Globus pallidus (tissue), 1 donor: ENCODE results near the gene KIF12.
"Not testable (repeated sequence)": the region's sequence is repeated elsewhere in the genome, so short reads cannot be mapped to it uniquely, and the experiment has no call there.

Experiments used
- DNase-seq: peaks from one replicate; pipeline ENCODE4 v3.0.0-alpha.2; 2015; ENCODE audit warnings: low spot score

KIF12 gene

DNA sequence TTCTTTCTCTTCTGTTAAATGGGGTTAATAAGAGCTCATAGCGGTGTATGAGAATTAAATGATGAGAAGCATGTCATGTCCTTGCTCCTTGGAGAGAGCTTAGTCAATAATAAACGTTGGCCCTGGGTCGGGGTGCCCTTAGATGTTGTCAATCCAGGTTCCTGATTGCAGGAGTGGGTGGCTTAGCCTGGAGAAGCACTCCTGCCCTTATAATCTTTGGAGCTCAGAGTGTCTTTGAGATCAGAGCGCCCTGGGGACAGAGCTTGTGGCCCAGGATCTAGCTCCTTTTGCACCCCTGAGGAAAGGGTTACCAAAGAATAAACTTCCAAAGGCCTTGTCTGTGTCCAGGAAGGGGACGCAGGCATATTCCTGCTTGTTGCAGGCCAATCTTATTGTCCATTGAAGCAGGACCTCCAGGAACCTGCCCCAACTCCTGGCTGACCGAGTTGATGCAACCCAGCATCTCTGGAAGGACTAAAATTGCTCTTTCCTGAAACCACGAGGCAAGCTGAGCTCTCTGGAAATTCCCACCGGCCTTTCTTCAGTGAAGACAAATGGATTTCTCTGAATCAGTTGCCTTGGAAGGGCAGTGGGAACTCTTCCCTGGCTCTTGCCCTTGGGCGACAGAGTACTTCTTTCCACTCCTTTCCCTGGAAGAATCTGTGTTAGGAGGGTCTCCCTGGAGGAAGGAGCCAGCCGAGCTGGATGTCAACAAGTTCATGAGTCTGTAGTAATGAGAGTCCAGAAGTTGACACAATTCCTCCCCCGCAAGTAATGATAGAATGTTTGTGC, 14.6 kb downstream of the KIF12 start:
- no peak for DNase-seq

DNA sequence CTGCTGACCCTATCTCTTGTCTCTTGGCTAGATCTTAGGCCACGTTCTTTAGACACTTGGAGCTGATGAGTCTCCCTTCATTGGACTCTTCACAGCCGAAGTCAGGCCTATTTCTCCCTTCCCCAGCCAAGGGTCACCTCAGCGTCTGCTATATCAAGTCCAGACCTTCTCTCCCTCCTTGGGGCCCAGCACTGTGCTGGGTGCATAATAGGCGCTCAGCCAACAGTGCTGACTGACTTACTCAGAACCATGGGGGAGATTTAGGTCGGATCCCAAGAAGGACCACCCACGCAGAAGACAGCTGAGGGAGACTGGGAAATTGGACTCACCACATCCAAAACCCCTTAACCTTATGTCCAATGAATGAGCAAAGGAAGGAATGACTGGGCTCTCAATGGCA, 15.4 kb downstream of the KIF12 start:
- no peak for DNase-seq

DNA sequence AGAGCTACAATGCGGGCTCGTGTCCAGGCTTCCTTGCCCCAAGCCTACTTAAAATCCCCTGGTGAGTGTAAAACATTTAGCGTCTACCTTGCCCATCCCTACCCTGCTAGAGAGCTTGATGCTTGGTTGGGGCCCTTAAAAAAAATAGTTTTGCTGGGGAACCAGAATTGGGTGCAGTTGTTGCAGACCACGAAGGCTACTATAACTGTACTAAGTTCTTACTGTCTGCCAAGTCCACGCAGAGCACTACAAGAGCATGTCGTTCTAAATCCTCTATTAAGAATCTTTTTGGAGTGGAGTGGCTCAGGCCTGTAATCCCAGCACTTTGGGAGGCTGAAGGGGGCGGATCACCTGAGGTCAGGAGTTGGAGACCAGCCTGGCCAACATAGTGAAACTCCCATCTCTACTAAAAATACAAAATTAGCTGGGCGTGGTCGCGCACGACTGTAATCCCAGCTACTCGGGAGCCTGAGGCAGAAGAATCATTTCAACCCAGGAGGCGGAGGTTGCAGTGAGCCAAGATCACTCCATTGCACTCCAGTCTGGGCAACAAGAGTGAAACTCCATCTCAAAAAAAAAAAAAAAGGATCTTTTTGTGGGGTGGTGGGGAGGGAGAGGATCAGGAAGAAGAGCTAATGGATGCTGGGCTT, 16.2 kb downstream of the KIF12 start:
- not testable (repeated sequence) for DNase-seq

DNA sequence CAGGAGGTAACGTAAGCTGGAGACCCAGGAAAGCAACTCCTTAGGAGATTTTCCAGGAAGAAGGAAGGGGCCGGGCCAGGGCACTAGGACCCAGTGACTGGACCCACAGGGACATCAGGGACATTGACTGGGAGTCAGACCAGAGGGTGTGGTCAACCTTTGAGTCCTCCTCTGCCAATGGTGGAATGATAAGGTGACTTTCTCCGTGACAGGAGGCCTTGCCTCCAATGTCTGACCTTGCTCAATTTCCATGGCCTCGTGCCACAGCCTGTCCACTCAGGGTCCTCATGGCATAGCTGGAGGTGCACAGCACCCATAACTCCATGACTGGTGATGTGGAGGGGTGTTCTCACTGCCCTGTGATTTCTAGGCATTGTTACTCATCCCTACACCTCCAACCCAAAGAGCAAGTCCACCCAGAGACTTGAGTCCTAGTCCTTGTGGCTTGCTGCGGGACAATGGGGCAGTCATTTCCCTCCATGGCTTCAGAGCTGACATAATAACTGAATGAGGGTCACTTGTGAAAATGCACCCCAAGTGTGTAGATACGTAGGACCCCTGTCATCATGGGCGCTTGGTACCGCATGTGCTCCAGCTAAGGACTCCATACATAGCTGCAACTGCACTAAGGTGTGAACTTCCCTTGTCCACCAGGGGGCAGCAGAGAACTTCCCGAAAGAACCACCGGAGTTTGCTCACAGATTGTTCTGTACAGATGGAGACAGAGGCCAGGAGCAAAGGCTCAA, 16.9 kb downstream of the KIF12 start:
- peak; percentile 81 for DNase-seq

DNA sequence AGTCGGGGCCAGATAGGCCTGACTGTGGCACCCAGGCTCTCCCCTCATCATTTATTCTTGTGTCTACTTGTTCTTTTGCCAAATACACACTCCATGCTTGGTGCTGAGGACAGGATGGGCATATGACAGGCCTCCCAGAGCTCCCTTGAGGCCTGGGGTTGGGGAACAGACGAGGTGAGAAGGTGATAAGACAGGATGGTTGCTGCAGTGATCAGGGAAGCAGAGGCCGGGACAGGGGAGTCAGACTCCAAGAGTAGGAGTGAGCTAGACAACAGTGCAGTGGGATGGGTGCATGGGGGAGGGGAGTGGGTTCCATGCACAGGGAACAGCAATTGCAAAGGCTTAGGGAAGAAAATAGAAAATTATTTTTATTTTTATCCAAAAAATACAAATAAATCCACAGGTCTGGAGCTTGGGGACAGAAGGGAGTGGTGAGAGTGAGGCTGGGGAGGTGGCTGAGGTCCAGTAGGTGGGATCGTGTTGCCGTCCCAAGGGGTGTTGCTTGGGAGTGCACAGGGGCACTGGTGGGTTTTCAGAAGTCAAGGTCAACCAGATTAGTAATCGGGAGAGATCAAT, 17.6 kb downstream of the KIF12 start:
- no peak for DNase-seq

DNA sequence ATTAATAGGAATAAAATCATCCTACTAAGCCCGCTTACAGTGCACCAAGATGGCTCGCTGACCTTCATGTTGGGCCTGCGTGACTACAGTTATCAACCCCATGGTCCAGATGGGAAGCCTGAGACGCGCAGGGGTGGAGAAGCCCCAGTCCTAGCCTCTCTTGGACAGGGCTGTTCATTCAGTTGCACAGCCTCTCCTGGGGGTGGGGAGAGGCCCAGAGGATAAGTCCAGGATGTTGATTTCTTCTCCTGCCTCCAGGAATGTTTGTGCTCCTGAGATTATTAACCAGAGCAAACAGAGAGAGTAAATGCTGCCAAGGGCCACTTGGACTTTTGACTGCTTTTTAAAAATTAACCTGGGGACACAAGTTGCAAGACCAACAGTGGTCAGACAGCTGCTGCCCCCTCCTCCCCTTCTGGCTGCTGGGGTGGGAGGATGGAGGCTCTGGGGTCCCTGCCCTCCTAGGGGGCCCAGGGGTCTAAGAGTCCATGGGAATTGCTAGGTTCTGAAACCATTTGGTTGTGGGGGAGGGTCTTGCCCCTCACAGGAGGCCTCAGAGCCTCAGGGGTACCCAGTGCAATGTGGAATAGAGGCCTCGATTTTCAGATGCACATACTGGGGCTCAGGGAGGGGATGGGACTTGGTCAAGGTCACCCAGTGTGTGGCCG, 18.2 kb downstream of the KIF12 start:
- DNase-seq = no peak

DNA sequence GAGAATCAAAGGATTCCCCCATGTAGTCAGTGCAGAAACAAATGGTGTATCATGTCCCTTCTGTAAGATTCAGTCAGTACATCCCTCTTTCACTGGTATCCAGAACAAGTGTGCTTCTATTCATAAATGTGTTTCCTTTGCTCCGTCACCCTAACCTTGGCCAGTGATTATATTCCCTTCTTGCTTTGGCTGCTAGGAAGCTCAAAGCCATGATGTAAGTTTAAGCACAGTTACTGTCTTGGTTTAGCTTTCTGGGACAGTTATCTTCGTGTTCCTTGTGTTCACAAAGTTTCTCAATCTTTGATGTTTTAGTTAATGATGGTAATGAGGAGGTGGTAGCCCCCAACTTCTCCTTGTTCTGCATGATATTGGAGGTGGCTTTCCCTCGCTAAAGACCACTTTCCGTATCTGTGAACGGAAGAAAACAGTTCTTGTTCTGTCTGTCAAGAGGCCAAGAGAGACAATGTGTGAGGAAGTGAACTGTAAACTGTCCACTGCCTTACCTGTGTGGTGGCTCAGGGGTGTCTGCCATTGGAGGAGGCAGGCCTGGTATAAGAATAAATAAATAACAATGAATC, 18.8 kb downstream of the KIF12 start:
- DNase-seq = no peak

DNA sequence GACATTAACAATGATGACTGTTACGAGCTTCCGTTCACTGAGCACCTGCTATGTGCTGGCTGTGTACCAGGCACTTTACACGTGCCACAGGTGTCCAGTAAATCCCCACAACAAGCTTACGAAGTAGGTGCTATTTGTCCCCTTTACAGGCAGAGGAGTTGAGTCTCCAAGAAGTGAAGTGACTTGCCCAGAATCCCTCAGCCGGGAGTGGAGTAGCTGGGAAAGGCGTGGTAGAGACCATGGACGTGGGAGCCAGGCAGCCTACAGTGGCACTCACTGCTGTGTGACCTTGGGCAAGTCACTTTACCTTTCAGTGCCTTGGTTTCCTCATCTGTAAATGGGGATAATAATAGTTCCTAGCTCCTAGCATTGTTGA, 20.3 kb downstream of the KIF12 start:
- DNase-seq = no peak

DNA sequence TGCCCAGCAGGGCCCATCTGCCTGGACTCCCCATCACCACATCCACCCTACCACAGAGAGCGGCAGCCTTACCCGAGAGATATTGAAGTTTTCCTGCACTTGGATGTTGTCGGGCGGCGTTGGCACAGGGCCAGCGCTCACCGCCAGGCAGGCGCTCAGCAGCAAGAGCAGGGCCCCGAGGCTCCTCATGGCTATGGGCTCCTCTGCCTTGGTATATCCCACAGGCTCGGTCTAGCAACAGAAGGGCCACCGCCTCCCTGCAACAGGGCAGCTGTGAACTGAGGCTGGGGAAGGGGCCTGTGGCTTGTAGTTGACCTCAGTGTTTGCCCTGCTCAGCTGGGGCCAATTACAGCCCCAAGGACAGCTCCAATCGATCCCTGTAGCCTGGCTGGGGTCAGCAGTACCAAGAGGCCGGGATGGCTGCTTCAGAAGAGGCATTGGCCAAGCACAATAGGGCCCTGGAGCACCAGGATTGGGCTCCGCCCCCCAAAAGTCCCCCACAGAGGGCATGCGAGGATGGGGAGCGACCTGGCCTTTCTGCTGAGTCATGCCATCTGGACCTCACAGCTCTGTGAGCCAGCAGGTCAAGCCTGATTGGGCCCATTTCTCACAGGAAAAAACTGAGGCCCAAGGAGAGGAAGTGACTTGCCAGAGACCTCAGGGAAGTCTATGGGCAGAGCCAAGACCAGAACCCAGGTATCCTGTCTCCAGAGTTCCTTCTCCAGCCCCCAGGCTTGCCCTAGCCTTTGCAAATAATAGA, 20.9 kb downstream of the KIF12 start, which contains the start of gene AMBP:
TSS of gene AMBP (minus strand) at position 280 of the 760 bp plus-strand sequence. CDS start at position 189, 91 bp downstream.
- DNase-seq = no peak

DNA sequence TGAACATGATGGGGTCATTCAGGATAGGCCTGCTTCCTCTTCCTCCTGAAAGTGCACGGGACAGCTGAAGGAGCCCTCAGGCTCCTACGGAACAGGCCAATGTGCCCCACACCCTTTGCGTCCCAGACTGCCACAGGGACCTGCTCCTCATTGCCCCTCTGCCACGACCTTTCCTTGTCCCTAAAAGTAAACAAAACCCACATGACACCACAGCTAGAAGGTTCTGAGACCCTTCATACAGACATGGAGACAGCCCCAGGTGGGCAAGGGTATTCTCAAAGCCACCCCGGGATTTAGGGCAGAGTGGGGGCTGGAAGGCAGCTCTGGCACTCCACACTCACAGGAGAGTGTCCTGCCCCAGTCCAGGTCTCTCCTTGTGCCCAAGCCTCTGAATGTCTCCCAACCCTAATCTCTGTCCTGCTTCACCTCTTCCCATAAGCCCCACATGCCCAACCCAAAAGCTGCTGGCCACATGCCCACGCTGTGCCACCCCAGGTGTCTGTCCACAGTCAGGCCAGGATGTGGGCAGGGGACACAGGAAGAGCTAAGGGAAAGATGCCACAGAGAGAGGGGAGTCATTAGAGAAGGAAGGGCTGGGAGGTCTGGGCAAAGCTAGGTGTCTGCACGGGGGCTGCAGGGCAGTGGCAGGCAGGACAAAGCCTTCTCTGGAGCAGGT, 21.8 kb downstream of the KIF12 start:
- no peak for DNase-seq

DNA sequence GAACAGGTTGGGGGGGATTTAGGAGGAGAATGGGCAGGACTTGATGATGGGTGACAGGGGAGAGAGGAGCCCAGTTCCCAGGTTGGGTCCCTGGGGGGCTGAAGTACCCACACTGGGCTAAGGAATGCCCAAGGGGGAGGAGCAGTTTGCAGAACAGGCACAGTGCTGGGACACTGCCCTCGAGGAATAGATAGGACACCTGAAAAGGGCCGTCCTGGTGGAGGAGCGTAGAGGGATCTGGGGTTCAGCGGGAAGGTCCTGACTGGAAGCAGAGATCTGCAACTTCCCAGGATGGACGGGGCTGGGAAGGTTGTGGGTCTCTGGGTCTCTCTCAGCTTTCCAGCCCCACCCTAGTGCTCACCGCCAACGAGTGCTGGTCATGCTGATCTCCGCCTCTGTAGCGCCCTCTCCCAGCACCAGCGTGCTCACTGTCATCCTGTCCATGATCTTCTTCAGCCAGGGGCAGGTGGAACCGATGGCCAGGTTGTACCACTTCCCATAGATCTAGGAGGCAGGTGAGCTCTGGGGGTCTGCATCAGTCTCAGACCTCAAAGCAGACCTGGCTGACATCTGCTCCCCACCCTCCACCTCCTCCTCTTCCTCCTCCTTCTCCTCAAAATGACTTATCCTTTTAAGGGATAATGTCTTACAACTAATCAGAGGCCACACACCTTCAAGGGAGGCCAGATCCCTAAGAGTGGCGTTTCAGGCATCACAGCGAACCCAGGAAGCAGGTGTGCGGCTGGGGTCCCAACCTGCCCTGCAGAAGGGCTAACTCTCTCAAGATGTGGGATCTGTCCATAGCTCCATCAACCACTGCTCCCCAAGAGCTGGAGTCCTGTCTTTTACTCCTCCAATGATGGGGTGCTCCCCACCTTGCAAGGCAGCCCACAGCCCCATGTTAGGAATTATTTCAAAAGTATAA, 22.6 kb downstream of the KIF12 start:
- DNase-seq = no peak

DNA sequence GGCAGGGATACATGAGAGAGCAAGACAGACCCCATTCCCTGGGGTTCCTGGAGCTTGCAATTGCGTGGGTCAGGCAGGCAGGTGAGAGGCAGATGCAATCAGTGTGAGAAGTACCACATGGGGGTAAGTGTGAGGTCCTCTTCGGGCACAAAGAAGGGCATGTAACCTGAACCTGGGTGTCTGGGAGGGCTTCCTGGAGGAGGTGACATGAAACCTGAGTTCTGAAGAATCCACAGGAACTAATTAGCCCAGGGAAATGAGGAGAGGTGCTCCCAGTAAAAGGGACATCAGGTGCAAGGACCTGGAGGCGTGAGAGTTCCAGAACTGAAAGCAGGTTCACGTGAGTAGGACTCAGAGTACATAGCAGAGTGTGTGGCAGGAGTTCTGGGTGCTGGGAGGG, 23.5 kb downstream of the KIF12 start:
- DNase-seq = no peak

DNA sequence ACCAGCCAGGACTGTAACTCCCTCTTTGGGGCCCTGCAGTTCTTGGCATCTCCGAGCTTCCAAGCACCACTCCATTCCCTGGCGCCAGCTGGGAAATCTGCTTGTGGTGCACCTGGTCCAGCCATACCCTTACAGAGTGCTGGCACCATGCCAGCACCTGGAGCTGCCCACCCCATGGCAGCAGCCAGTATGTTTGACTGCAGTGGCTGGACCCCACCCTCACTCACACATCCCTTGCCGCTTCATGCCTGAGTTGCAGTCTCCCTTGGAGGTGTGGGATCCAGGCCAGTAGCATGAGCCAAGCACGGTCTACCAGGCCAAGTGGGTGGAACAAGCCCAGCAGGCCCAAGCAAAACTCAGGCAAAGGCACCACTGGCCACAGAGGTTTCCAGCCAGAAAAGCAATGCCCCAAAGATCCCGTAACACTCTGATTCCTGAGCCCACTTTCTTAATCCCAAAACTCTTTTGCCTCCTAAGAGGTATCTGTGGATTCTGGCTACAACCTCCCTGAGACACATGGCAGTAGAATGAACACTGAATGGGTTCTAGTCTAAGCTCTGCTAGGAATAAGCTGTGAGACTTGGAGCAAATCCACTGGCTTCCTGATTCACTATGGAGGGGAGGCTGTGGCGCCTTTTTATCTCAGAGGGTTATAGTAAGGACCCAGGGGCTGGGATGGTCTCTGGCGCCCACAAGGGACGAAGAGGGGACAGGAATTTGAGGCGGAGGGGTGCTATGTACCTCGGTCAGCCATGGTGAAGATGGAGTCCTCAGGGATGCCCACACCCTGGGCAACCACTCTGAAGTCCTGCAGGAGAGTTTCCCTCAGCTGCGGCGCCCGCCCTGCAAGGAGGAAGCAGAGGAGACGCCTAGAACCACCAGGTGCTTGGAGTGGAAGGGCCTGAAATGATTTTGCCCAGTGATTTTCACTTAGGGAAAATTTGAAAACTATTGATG, 26.6 kb downstream of the KIF12 start:
- DNase-seq = peak; percentile 21

DNA sequence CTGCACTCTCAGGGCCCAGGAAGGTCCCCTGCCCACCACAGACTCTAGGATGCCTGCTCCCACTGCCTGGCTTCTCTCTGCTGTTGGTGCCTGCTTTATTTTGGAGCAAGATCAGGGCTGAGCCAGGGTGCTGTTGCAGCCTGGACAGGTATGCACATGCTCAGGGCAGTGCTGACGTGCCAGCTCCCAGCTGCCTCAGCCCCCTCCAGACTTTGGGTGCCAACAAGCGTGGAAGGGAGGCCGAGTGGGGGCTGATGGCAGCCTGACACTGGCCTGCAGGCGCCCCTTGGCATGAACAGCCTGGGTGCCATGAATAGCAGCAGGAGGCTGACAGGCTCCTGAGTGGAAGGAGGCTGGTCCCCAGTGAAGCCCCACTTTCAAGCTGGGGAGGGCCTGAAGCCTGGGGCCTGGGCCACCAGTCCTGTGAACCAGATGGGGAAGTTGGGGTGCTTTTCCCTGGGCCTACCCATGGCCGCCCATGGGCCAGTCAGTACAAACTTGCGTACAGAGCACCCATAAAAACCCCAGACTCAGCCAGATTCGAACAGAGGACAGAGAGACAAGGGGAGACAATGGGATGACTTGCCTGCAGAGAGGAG, 27.8 kb downstream of the KIF12 start:
- no peak for DNase-seq

DNA sequence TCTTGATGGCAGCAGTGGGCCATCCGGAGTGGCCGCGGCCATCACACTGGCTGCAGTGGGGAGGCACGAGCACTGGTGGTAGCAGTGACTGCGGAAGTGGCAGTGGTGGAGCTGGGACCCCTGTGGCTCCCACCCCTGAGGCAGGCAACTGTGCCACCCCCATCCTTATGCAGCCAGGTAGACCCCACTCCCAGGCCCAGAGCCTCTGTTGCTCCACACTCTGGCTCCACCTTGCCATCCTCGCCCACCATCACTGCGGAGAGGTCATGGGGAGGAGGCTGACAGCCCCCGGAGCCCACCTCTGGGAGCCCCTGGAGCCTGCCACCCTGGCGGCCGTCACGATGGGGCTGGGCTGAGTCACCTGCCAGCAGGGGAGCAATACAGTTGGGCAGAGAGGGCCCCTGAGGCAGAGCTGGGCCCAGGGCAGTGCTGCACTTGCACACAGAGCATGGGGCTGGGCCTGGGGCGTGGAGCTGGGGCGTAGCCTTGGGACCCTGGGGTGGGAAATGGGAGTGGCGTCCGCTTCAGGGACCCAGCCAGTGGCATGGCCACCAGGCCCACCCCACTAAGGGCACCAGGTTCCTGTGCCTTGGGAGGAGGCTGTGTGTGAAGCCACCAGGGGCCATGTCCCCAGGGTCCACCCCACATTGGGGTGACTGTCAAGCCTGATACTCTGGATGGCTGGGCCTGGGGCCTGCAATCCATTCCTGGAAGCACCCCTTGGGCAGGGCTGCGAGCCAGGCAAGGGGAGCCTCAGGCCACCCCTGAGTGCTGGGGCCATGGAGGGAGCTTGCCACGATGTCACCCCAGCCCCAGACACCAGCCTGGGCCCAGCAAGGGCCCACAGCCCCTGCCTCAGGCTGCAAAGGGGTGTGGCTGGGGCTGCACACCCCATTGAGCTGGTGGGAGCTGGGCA, 28.6 kb downstream of the KIF12 start:
- DNase-seq = no peak

DNA sequence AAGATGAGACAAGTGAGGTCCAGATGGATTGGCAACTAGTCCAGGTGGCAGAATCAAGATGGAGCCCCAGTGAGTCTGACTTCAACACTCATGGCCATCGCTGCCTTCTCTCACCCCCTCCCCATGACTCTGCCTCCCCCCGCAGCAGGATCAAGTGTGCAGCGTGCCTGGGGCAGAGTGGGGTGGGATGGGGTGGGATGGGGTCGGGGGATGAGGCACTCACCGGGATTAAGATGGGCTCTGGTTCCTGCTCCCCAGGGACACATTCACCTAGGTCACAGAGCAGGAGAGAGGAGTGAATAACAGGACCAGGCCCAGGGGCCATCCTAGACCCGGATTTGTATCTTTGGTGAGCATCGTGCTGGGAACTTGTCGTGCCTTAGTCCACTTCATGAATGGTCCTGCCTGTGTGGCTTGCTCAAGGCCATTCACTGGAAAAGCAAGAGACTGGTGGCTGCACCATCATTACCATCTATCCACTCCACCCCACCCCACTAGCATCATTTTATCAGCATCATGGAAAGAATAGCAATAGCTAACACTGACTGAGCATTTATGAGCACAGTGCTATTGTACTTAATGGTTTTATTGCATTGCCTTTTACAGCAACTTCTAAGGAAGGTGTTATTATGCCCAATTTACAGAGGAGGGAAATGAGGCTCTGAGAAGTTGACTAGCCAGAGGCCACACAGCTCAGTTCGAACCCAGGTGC, 29.5 kb downstream of the KIF12 start:
- DNase-seq = no peak
